GM23338 (cell line): ENCODE results near the gene MLLT3. TPM values are rescaled to one million over a fixed set of nuclear protein-coding genes. Genes with fewer than 3 reads are reported as not detected.
A peak's percentile ranks its signal among the peaks of the same experiment; 100 is the strongest.

Experiments used
- ATAC-seq: fragments of 200-7000 bp; cut with Tn5 transposase; 3 replicates; pipeline ENCODE4 v1.9.1; 2020
- DNase-seq: peaks from one replicate; pipeline ENCODE4 v3.0.0-alpha.2; 2015; ENCODE audit warnings: low spot score
- H2AFZ ChIP-seq: fragments of 200-600 bp; sonication (generic); 2 replicates; pipeline ENCODE4 v1.8.0; 2016; ENCODE audit warnings: antibody characterized with exemption, mild to moderate bottlenecking, moderate library complexity
- H3F3A ChIP-seq: fragments of 200-600 bp; sonication (generic); replicated peaks from 2 replicates; pipeline ENCODE4 v1.8.0; 2017; ENCODE audit warnings: antibody characterized with exemption, mixed run types, low read depth
- H3K27ac ChIP-seq: fragments of 200-600 bp; sonication (generic); 2 replicates; pipeline ENCODE4 v1.6.1; 2016; ENCODE audit warnings: low read depth
- H3K27me3 ChIP-seq: fragments of 200-600 bp; sonication (generic); 2 replicates; pipeline ENCODE4 v1.8.0; 2016; ENCODE audit warnings: mild to moderate bottlenecking, mixed run types, moderate library complexity; ENCODE audit not compliant: insufficient read depth
- H3K36me3 ChIP-seq: fragments of 200-600 bp; sonication (generic); 2 replicates; pipeline ENCODE4 v1.8.0; 2016; ENCODE audit warnings: mild to moderate bottlenecking; ENCODE audit not compliant: insufficient read depth
- H3K4me1 ChIP-seq: fragments of 200-600 bp; sonication (generic); 2 replicates; pipeline ENCODE4 v1.8.0; 2016; ENCODE audit warnings: mild to moderate bottlenecking, moderate library complexity; ENCODE audit not compliant: insufficient read depth
- H3K4me2 ChIP-seq: fragments of 200-600 bp; sonication (generic); 2 replicates; pipeline ENCODE4 v1.7.1; 2017; ENCODE audit warnings: mixed run types
- H3K4me3 ChIP-seq: fragments of 200-600 bp; sonication (generic); 2 replicates; pipeline ENCODE4 v1.6.1; 2016; ENCODE audit warnings: mixed run types
- H3K79me2 ChIP-seq: fragments of 200-600 bp; sonication (generic); replicated peaks from 2 replicates; pipeline ENCODE4 v1.8.0; 2017; ENCODE audit warnings: mild to moderate bottlenecking; ENCODE audit not compliant: insufficient read depth
- H3K9me2 ChIP-seq: fragments of 200-600 bp; sonication (generic); 2 replicates; pipeline ENCODE4 v1.8.0; 2017; ENCODE audit not compliant: insufficient read depth
- H4K20me1 ChIP-seq: fragments of 200-600 bp; sonication (generic); replicated peaks from 2 replicates; pipeline ENCODE4 v1.8.0; 2017; ENCODE audit warnings: mild to moderate bottlenecking; ENCODE audit not compliant: insufficient read depth
- H3K27ac Mint-ChIP-seq: 2 replicates; pipeline ENCODE4 v1.8.0; 2020; ENCODE audit warnings: inconsistent platforms, mild to moderate bottlenecking, moderate library complexity, mixed read lengths
- H3K27me3 Mint-ChIP-seq: 3 replicates; pipeline ENCODE4 v1.8.0; 2022; ENCODE audit warnings: low read depth, mild to moderate bottlenecking, moderate library complexity, mixed read lengths, inconsistent platforms; ENCODE audit not compliant: insufficient read depth, poor library complexity
- H3K36me3 Mint-ChIP-seq: 3 replicates; pipeline ENCODE4 v1.8.0; 2021; ENCODE audit warnings: low read depth, mild to moderate bottlenecking, inconsistent platforms, moderate library complexity, mixed read lengths
- H3K4me1 Mint-ChIP-seq: 3 replicates; pipeline ENCODE4 v1.8.0; 2020; ENCODE audit warnings: mild to moderate bottlenecking, inconsistent platforms, mixed read lengths
- H3K4me3 Mint-ChIP-seq: 3 replicates; pipeline ENCODE4 v1.8.0; 2021; ENCODE audit warnings: moderate library complexity, mild to moderate bottlenecking, inconsistent platforms, mixed read lengths
- H3K9me3 Mint-ChIP-seq: 3 replicates; pipeline ENCODE4 v1.8.0; 2020; ENCODE audit warnings: moderate library complexity, mild to moderate bottlenecking, inconsistent platforms, mixed read lengths
- CREB1 ChIP-seq: fragments of 250-450 bp; sonication (Bioruptor Pico); IDR thresholded peaks from 2 replicates; pipeline ENCODE4 v1.5.0; 2020; ENCODE audit warnings: low read depth, mild to moderate bottlenecking, moderate library complexity
- CTCF ChIP-seq, 2 experiments: fragments of 200-600 bp in 1 of 2; sonication (generic) in 1 of 2; conservative IDR thresholded peaks; 2 replicates each; pipeline versions ENCODE4 v1.5.1 to v1.6.1; 2016 to 2017; ENCODE audit warnings: antibody characterized with exemption in 2 of 2, low read depth in 2 of 2, mild to moderate bottlenecking in 2 of 2, moderate library complexity in 1 of 2
- ETS1 ChIP-seq: IDR thresholded peaks from 2 replicates; pipeline ENCODE4 v1.6.1; 2016; ENCODE audit warnings: antibody characterized with exemption
- EZH2 ChIP-seq: fragments of 200-600 bp; sonication (generic); IDR thresholded peaks from one replicate; pipeline ENCODE4 v1.8.0; 2017; ENCODE audit warnings: antibody characterized with exemption, mild to moderate bottlenecking, low read depth; ENCODE audit not compliant: unreplicated experiment
- JUNB ChIP-seq: IDR thresholded peaks from one replicate; pipeline ENCODE4 v1.6.1; 2016; ENCODE audit warnings: antibody characterized with exemption; ENCODE audit not compliant: unreplicated experiment
- POLR2AphosphoS5 ChIP-seq: IDR thresholded peaks from 2 replicates; pipeline ENCODE4 v1.6.1; 2016; ENCODE audit warnings: antibody characterized with exemption, low read depth
- STAT1 ChIP-seq: IDR thresholded peaks from one replicate; pipeline ENCODE4 v1.6.1; 2016; ENCODE audit warnings: antibody characterized with exemption; ENCODE audit not compliant: unreplicated experiment
- ZNF114 ChIP-seq: fragments of 250-450 bp; sonication (Bioruptor Pico); IDR thresholded peaks from 2 replicates; pipeline ENCODE4 v1.5.0; 2020; ENCODE audit warnings: mild to moderate bottlenecking, moderate library complexity
- ZNF462 ChIP-seq: fragments of 250-450 bp; sonication (Bioruptor Pico); IDR thresholded peaks from 2 replicates; pipeline ENCODE4 v1.5.0; 2020; ENCODE audit warnings: mild to moderate bottlenecking, moderate library complexity
- polyA plus RNA-seq: library from polyadenylated mRNA; unstranded; fragments of >200 nt; fragmentation: Nextera tagmentation; extraction: Ambion mirVana; gene quantifications from 2 replicates; pipeline ENCODE4 v1.2.1, GENCODE V29; 2016
- total RNA-seq: library from RNA; depleted of rRNA; stranded (reverse); fragments of >200 nt; shearing (Covaris generic); gene quantifications from 2 replicates; pipeline ENCODE4 v1.2.3, GENCODE V29; 2014

Gene MLLT3
- total and polyA plus RNA-seq, 2 experiments from 2014 or later: 7.5 to 9.5 TPM

- Mint-ChIP-seq H3K9me3 (no peaks in the 10 kb centered on the region), H3K27me3 (peaks cover 4% of the 10 kb centered on the region), H3K4me3 (no peak overlapping the region), H3K36me3 (no peaks in the 10 kb centered on the region), H3K4me1 (peaks cover 15% of the 10 kb centered on the region), H3K27ac (no peak overlapping the region)
- Histone ChIP-seq H3K27ac (no peak overlapping the region), H3K4me2 (no peak overlapping the region), H3K4me3 (no peak overlapping the region), H3K36me3 (no peaks in the 10 kb centered on the region), H2AFZ (no peak overlapping the region), H3K79me2 (no peaks in the 10 kb centered on the region), H4K20me1 (no peaks in the 10 kb centered on the region), H3K4me1 (no peaks in the 10 kb centered on the region), H3K9me2 (no peaks in the 10 kb centered on the region), H3F3A (no peaks in the 10 kb centered on the region), H3K27me3 (no peaks in the 10 kb centered on the region)
- TF ChIP-seq CREB1 (CRISPR knock-in tag): no peak
- TF ChIP-seq CTCF (conservative IDR thresholded peaks at IDR 0.05; ENCODE audit: low read depth in 2 of 2): peak; percentile 94 to 99
- TF ChIP-seq POLR2AphosphoS5: no peak
- ATAC-seq (peak; percentile 97), DNase-seq (peak; percentile 83)
Measured at GRCh38 chr9:20524776-20525175, 97.5 kb downstream of the MLLT3 start.

GRCh38 chr9:20518737-20519136, 103.6 kb downstream of the MLLT3 start:
- no peak for ATAC-seq

More at GRCh38 chr9:20518737-20519136, 103.6 kb downstream of the MLLT3 start:
- H3K27ac Mint-ChIP-seq: no peak overlapping the region
- H2AFZ ChIP-seq: no peak overlapping the region
- no peaks in the 10 kb centered on the region for H3K79me2 ChIP-seq
- no peak overlapping the region for H3K27ac ChIP-seq
- H3K4me2 ChIP-seq: no peak overlapping the region
- no peak overlapping the region for H3K4me3 Mint-ChIP-seq
- no peak overlapping the region for H3K4me3 ChIP-seq
- no peaks in the 10 kb centered on the region for H3K9me2 ChIP-seq
- TF ChIP-seq JUNB: no peak
- TF ChIP-seq CREB1 (CRISPR knock-in tag): no peak
- no peak for TF ChIP-seq EZH2
- no peak for TF ChIP-seq STAT1
- TF ChIP-seq ZNF114 (CRISPR knock-in tag): no peak
- TF ChIP-seq ZNF462 (CRISPR knock-in tag): no peak
- TF ChIP-seq ETS1: no peak
- H4K20me1 ChIP-seq: no peaks in the 10 kb centered on the region
- no peaks in the 10 kb centered on the region for H3K27me3 ChIP-seq
- H3K4me1 ChIP-seq: no peaks in the 10 kb centered on the region
- no peaks in the 10 kb centered on the region for H3K9me3 Mint-ChIP-seq
- H3K36me3 ChIP-seq: no peaks in the 10 kb centered on the region
- no peak for DNase-seq
- H3F3A ChIP-seq: no peaks in the 10 kb centered on the region
- no peaks in the 10 kb centered on the region for H3K27me3 Mint-ChIP-seq
- no peaks in the 10 kb centered on the region for H3K36me3 Mint-ChIP-seq
- peaks cover 3% of the 10 kb centered on the region; the same call in 1 of the 3 replicates for H3K4me1 Mint-ChIP-seq
